H9 (cell line): Measurements from ENCODE around the gene TXNRD1. TPM values are rescaled to one million over a fixed set of nuclear protein-coding genes. Genes with fewer than 3 reads are reported as not detected.

Source experiments
- DNase-seq: peaks from one replicate; pipeline ENCODE4 v3.0.0-alpha.2; 2017
- H2AFZ ChIP-seq: one replicate; pipeline ENCODE4 v1.6.1; 2013; ENCODE audit warnings: mild to moderate bottlenecking, low read length, control low read depth, moderate library complexity
- H2AK5ac ChIP-seq: 2 replicates; pipeline ENCODE4 v1.6.1; 2013; ENCODE audit warnings: low read length, control low read depth, mixed read lengths; ENCODE audit not compliant: insufficient read length
- H2BK120ac ChIP-seq: one replicate; pipeline ENCODE4 v1.6.1; 2013; ENCODE audit warnings: low read depth, mild to moderate bottlenecking, low read length, control low read depth, inconsistent platforms; ENCODE audit not compliant: poor library complexity, severe bottlenecking
- H2BK12ac ChIP-seq: 2 replicates; pipeline ENCODE4 v1.6.1; 2013; ENCODE audit warnings: low read length, control low read depth, mixed read lengths, low read depth; ENCODE audit not compliant: insufficient read length
- H2BK15ac ChIP-seq: 2 replicates; pipeline ENCODE4 v1.6.1; 2013; ENCODE audit warnings: low read depth, low read length, control low read depth
- H2BK20ac ChIP-seq: one replicate; pipeline ENCODE4 v1.6.1; 2013; ENCODE audit warnings: low read depth, mild to moderate bottlenecking, low read length, control low read depth, inconsistent platforms; ENCODE audit not compliant: poor library complexity, severe bottlenecking
- H2BK5ac ChIP-seq: 2 replicates; pipeline ENCODE4 v1.6.1; 2013; ENCODE audit warnings: low read length, control low read depth, mixed read lengths; ENCODE audit not compliant: insufficient read length
- H3K14ac ChIP-seq: 2 replicates; pipeline ENCODE4 v1.6.1; 2013; ENCODE audit warnings: low read length, control low read depth; ENCODE audit not compliant: insufficient read depth
- H3K18ac ChIP-seq: 2 replicates; pipeline ENCODE4 v1.6.1; 2013; ENCODE audit warnings: low read depth, mild to moderate bottlenecking, mixed read lengths, low read length, control low read depth; ENCODE audit not compliant: insufficient read length
- H3K23ac ChIP-seq: 2 replicates; pipeline ENCODE4 v1.6.1; 2013; ENCODE audit warnings: low read length, control low read depth, mixed read lengths, low read depth; ENCODE audit not compliant: insufficient read length
- H3K23me2 ChIP-seq: 2 replicates; pipeline ENCODE4 v1.6.1; 2013; ENCODE audit warnings: low read depth, mild to moderate bottlenecking, mixed read lengths, low read length, control low read depth; ENCODE audit not compliant: insufficient read length, poor library complexity, severe bottlenecking
- H3K27ac ChIP-seq: 2 replicates; pipeline ENCODE4 v1.5.1; 2013; ENCODE audit warnings: low read length, control low read depth, mixed read lengths, low read depth; ENCODE audit not compliant: insufficient read length
- H3K27me3 ChIP-seq: 2 replicates; pipeline ENCODE4 v1.6.1; 2013; ENCODE audit warnings: low read length, control low read depth, inconsistent platforms; ENCODE audit not compliant: insufficient read depth
- H3K4ac ChIP-seq: 2 replicates; pipeline ENCODE4 v1.6.1; 2013; ENCODE audit warnings: low read depth, mild to moderate bottlenecking, control low read depth, inconsistent platforms, low read length, moderate library complexity
- H3K4me1 ChIP-seq: 2 replicates; pipeline ENCODE4 v1.6.1; 2013; ENCODE audit warnings: low read length, control low read depth, inconsistent platforms; ENCODE audit not compliant: insufficient read depth
- H3K4me2 ChIP-seq: 2 replicates; pipeline ENCODE4 v1.6.1; 2013; ENCODE audit warnings: low read length, control low read depth, mixed read lengths; ENCODE audit not compliant: insufficient read length, insufficient read depth
- H3K56ac ChIP-seq: 2 replicates; pipeline ENCODE4 v1.6.1; 2013; ENCODE audit warnings: low read depth, mild to moderate bottlenecking, mixed read lengths, low read length, control low read depth; ENCODE audit not compliant: insufficient read length
- H3K79me1 ChIP-seq: 2 replicates; pipeline ENCODE4 v1.6.1; 2013; ENCODE audit warnings: low read depth, mild to moderate bottlenecking, moderate library complexity, low read length, control low read depth, inconsistent platforms; ENCODE audit not compliant: insufficient read depth, poor library complexity, severe bottlenecking
- H3K79me2 ChIP-seq: 2 replicates; pipeline ENCODE4 v1.6.1; 2013; ENCODE audit warnings: low read length, control low read depth, inconsistent platforms; ENCODE audit not compliant: insufficient read depth
- H3K9ac ChIP-seq: 2 replicates; pipeline ENCODE4 v1.6.1; 2013; ENCODE audit warnings: low read length, control low read depth, mixed read lengths; ENCODE audit not compliant: insufficient read length; ENCODE audit errors: extremely low read depth
- H3K9me3 ChIP-seq: one replicate; pipeline ENCODE4 v1.6.1; 2013; ENCODE audit warnings: low read depth, low read length, inconsistent platforms; ENCODE audit not compliant: control insufficient read depth
- H3T11ph ChIP-seq: one replicate; pipeline ENCODE4 v1.6.1; 2013; ENCODE audit warnings: mild to moderate bottlenecking, low read length, control low read depth, inconsistent platforms
- H4K20me1 ChIP-seq: one replicate; pipeline ENCODE4 v1.6.1; 2013; ENCODE audit not compliant: control insufficient read depth, insufficient read length, insufficient read depth
- H4K5ac ChIP-seq: 2 replicates; pipeline ENCODE4 v1.6.1; 2013; ENCODE audit warnings: low read depth, mild to moderate bottlenecking, mixed read lengths, low read length, control low read depth; ENCODE audit not compliant: insufficient read length
- H4K8ac ChIP-seq: replicated peaks from 2 replicates; pipeline ENCODE4 v1.6.1; 2013; ENCODE audit warnings: low read length, control low read depth, mixed read lengths, low read depth; ENCODE audit not compliant: insufficient read length
- H4K91ac ChIP-seq: 2 replicates; pipeline ENCODE4 v1.6.1; 2013; ENCODE audit warnings: low read depth, mild to moderate bottlenecking, moderate library complexity, mixed read lengths, low read length, control low read depth; ENCODE audit not compliant: insufficient read length
- H3K27ac Mint-ChIP-seq, 3 experiments: 2 replicates in 2 of 3; 3 replicates in 1 of 3; pipeline ENCODE4 v1.8.0; 2020 to 2021; ENCODE audit warnings: mixed read lengths in 3 of 3, mild to moderate bottlenecking in 1 of 3, moderate library complexity in 1 of 3
- H3K27me3 Mint-ChIP-seq: 2 replicates; pipeline ENCODE4 v1.8.0; 2021; ENCODE audit warnings: low read depth, mild to moderate bottlenecking, moderate library complexity, mixed read lengths
- H3K36me3 Mint-ChIP-seq, 3 experiments: 2 replicates in 2 of 3; 3 replicates in 1 of 3; pipeline ENCODE4 v1.8.0; 2020 to 2021; ENCODE audit warnings: low read depth in 3 of 3, mixed read lengths in 3 of 3; ENCODE audit not compliant: insufficient read depth in 1 of 3
- H3K4me1 Mint-ChIP-seq, 2 experiments: 2 replicates each; pipeline ENCODE4 v1.8.0; 2020; ENCODE audit warnings: mixed read lengths in 2 of 2
- H3K4me3 Mint-ChIP-seq, 2 experiments: 2 replicates in 1 of 2; 3 replicates in 1 of 2; pipeline ENCODE4 v1.8.0; 2020 to 2021; ENCODE audit warnings: mild to moderate bottlenecking in 2 of 2, mixed read lengths in 2 of 2, moderate library complexity in 1 of 2
- H3K9me3 Mint-ChIP-seq, 2 experiments: 2 replicates in 1 of 2; 3 replicates in 1 of 2; pipeline ENCODE4 v1.8.0; 2020; ENCODE audit warnings: mild to moderate bottlenecking in 2 of 2, mixed read lengths in 2 of 2, moderate library complexity in 1 of 2
- WGBS: extraction: QIAGEN DNeasy Blood & Tissue Kit; methylation state at CpG from one replicate; pipeline ENCODE4 v1.1.7; 2013; ENCODE audit warnings: missing lambda C conversion rate, low lambda C conversion rate, mixed read lengths; ENCODE audit not compliant: insufficient read length; ENCODE audit errors: extremely low coverage; 5-methylcytosine and 5-hydroxymethylcytosine counted together
- total RNA-seq: library from RNA; stranded (reverse); gene quantifications from 2 replicates; pipeline ENCODE4 v1.2.1, GENCODE V29; 2021
- TF ChIP-seq, protein P1 (sequence below): fragments of 200-600 bp; sonication (generic); conservative IDR thresholded peaks from 3 replicates; pipeline ENCODE4 v1.8.0; 2021; ENCODE audit warnings: antibody characterized with exemption, mild to moderate bottlenecking

TXNRD1 gene
- total RNA-seq, 1 experiment from 2014 or later: 100 TPM

DNA sequence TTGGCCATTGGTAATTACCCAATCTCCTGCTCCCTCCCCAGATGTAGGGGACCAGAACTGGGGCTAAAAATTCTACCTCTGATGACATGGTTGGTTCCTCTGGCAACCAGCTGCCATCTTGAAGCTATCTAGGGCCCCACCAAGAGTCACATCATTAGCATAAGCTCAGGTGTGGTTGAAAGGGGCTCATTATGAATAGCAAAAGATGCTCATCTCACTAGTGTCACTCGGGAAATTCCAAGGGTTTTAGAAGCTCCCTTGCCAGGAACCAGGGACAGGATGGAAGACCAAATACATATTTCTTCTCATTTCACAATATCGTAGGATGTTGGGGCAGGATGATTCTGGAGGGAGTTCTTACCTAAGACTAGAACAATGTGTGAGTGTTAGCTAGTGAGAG lies 126.6 kb downstream of the TXNRD1 start:
- H3K27ac ChIP-seq: no peak overlapping the region
- no peak overlapping the region for H3K9ac ChIP-seq
- H3K9me3 ChIP-seq: no peaks in the 10 kb centered on the region
- no peak overlapping the region for H2BK5ac ChIP-seq
- no peak overlapping the region; a peak in 2 of 7 replicates for H3K27ac Mint-ChIP-seq
- no peaks in the 10 kb centered on the region for H4K20me1 ChIP-seq
- no peak overlapping the region for H4K91ac ChIP-seq
- H4K8ac ChIP-seq: no peak overlapping the region
- no peaks in the 10 kb centered on the region for H3K79me2 ChIP-seq
- H3K18ac ChIP-seq: no peak overlapping the region
- H3K9me3 Mint-ChIP-seq: no peaks in the 10 kb centered on the region
- no peak for DNase-seq
- H2BK120ac ChIP-seq: no peak overlapping the region
- TF ChIP-seq, protein P1, sequence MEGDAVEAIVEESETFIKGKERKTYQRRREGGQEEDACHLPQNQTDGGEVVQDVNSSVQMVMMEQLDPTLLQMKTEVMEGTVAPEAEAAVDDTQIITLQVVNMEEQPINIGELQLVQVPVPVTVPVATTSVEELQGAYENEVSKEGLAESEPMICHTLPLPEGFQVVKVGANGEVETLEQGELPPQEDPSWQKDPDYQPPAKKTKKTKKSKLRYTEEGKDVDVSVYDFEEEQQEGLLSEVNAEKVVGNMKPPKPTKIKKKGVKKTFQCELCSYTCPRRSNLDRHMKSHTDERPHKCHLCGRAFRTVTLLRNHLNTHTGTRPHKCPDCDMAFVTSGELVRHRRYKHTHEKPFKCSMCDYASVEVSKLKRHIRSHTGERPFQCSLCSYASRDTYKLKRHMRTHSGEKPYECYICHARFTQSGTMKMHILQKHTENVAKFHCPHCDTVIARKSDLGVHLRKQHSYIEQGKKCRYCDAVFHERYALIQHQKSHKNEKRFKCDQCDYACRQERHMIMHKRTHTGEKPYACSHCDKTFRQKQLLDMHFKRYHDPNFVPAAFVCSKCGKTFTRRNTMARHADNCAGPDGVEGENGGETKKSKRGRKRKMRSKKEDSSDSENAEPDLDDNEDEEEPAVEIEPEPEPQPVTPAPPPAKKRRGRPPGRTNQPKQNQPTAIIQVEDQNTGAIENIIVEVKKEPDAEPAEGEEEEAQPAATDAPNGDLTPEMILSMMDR: no peak
- H4K5ac ChIP-seq: no peak overlapping the region
- no peaks in the 10 kb centered on the region for H3K4me1 ChIP-seq
- no peak overlapping the region for H2BK15ac ChIP-seq
- peaks cover 4 to 5% of the 10 kb centered on the region in 2 experiments; a peak in 3 of 4 replicates for H3K4me1 Mint-ChIP-seq
- H3K14ac ChIP-seq: no peak overlapping the region
- H3K4me2 ChIP-seq: no peak overlapping the region
- H3K27me3 ChIP-seq: no peaks in the 10 kb centered on the region
- no peak overlapping the region for H2BK20ac ChIP-seq
- no peaks in the 10 kb centered on the region for H3K23me2 ChIP-seq
- H3K4ac ChIP-seq: no peak overlapping the region
- H3K56ac ChIP-seq: no peak overlapping the region
- H3K23ac ChIP-seq: no peak overlapping the region
- H2AK5ac ChIP-seq: no peak overlapping the region
- WGBS: no CpG with 5 or more reads among the region's 2 CpGs
- H3T11ph ChIP-seq: no peak overlapping the region
- no peaks in the 10 kb centered on the region for H3K27me3 Mint-ChIP-seq
- no peaks in the 10 kb centered on the region for H3K79me1 ChIP-seq
- H3K4me3 Mint-ChIP-seq: no peak overlapping the region
- H2AFZ ChIP-seq: no peak overlapping the region
- no peak overlapping the region for H2BK12ac ChIP-seq
- peaks cover 30 to 64% (median 55%) of the 10 kb centered on the region in 3 experiments; a peak in 6 of 7 replicates for H3K36me3 Mint-ChIP-seq
